COLO668 (cell line): ENCODE data around the gene FXYD2.
A peak's percentile ranks its signal among the peaks of the same experiment; 100 is the strongest.
"Not testable (repeated sequence)": the region's sequence is repeated elsewhere in the genome, so short reads cannot be mapped to it uniquely, and the experiment has no call there.

Source experiments
- DNase-seq: peaks from one replicate; lab custom pipeline; 2025; ENCODE audit not compliant: unreplicated experiment; lab: John Stamatoyannopoulos, UW

The FXYD2 gene

GRCh38 chr11:117822074-117823033 is 2.2 kb downstream of the FXYD2 start:
- DNase-seq: peak; percentile 66

- DNase-seq: no peak
Observed at GRCh38 chr11:117821431-117821830, 3.1 kb downstream of the FXYD2 start.

- DNase-seq: peak; percentile 25
Observed at GRCh38 chr11:117820516-117820915, 4.0 kb downstream of the FXYD2 start.

- peak; percentile 87 for DNase-seq
Observed at GRCh38 chr11:117820071-117820470, 4.5 kb downstream of the FXYD2 start.

GRCh38 chr11:117819096-117820040 is 5.2 kb downstream of the FXYD2 start:
- DNase-seq: peak; percentile 78

GRCh38 chr11:117818041-117818873 is 6.3 kb downstream of the FXYD2 start:
- DNase-seq: no peak

- DNase-seq: peak; percentile 80
Observed at GRCh38 chr11:117817368-117818040, 7.0 kb downstream of the FXYD2 start.

GRCh38 chr11:117816846-117817367 is 7.6 kb downstream of the FXYD2 start:
- no peak for DNase-seq

GRCh38 chr11:117816151-117816741 is 8.3 kb downstream of the FXYD2 start:
- peak; percentile 57 for DNase-seq

GRCh38 chr11:117815262-117815803 is 9.2 kb downstream of the FXYD2 start:
- peak; percentile 57 for DNase-seq

- DNase-seq: peak; percentile 96
Observed at GRCh38 chr11:117814766-117815261, 9.7 kb downstream of the FXYD2 start.

- DNase-seq: no peak
Observed at GRCh38 chr11:117814204-117814765, 10.3 kb downstream of the FXYD2 start.

GRCh38 chr11:117810056-117810451 is 14.5 kb downstream of the FXYD2 start:
- DNase-seq: not testable (repeated sequence)

- peak; percentile 62 for DNase-seq
Observed at GRCh38 chr11:117809236-117810055, 15.1 kb downstream of the FXYD2 start.

- DNase-seq: no peak
Observed at GRCh38 chr11:117808784-117809183, 15.8 kb downstream of the FXYD2 start.

- DNase-seq: peak; percentile 75
Observed at GRCh38 chr11:117807482-117808327, 16.8 kb downstream of the FXYD2 start.

- no peak for DNase-seq
Observed at GRCh38 chr11:117806846-117807245, 17.7 kb downstream of the FXYD2 start.
